Right ventricle myocardium inferior (tissue), 1 donor: ENCODE measurements around the gene SFSWAP. TPM values are rescaled to one million over a fixed set of nuclear protein-coding genes. Genes with fewer than 3 reads are reported as not detected.
"Not testable (repeated sequence)": the region's sequence is repeated elsewhere in the genome, so short reads cannot be mapped to it uniquely, and the experiment has no call there.

ENCODE experiments used
- ATAC-seq: fragments of 200-7000 bp; cut with Tn5 transposase; one replicate; pipeline ENCODE4 v1.9.1; 2020; ENCODE audit warnings: mild to moderate bottlenecking, moderate library complexity
- DNase-seq: peaks from one replicate; pipeline ENCODE4 v3.0.0; 2021; ENCODE audit errors: missing footprints
- intact Hi-C: fragments of 100-400 bp; cut with DNase I; formaldehyde crosslinking; loops from one replicate; pipeline ENCODE4 v1.11.0; 2022
- total RNA-seq: library from RNA; stranded (reverse); fragmentation: NEBNext Ultra II Directional; extraction: Animal tissue kit (Norgen Biotek cat#: 25700); gene quantifications from one replicate; pipeline ENCODE4 v1.2.1, GENCODE V29; 2021
- donor health status: DM: no; HTN: yes; CAD: no; lungs with severe emphysema.

The SFSWAP gene
- total RNA-seq, 1 donor from 2014 or later: 19.4 TPM

GRCh38 chr12:131694116-131694838 lies 16.6 kb upstream of the SFSWAP start:
- intact Hi-C loops: no loop called here
- ATAC-seq (no peak), DNase-seq (no peak)

GRCh38 chr12:131695968-131696367 lies 14.9 kb upstream of the SFSWAP start:
- intact Hi-C loops: no loop called here
- ATAC-seq: no peak
- no peak for DNase-seq

GRCh38 chr12:131698286-131698685 lies 12.6 kb upstream of the SFSWAP start:
- DNase-seq: no peak
- ATAC-seq: no peak
- intact Hi-C loops: no loop called here

GRCh38 chr12:131699434-131699833 lies 11.5 kb upstream of the SFSWAP start:
- intact Hi-C loops: no loop called here
- no peak for ATAC-seq

GRCh38 chr12:131700271-131700670 lies 10.6 kb upstream of the SFSWAP start:
- intact Hi-C loops: no loop called here
- no peak for ATAC-seq
- no peak for DNase-seq

More at GRCh38 chr12:131699434-131699833, 11.5 kb upstream of the SFSWAP start:
- no peak for DNase-seq

- intact Hi-C loops: no loop called here
- DNase-seq (no peak), ATAC-seq (no peak)
Measured at GRCh38 chr12:131701705-131702572, 9.0 kb upstream of the SFSWAP start.

- intact Hi-C loops: no loop called here
- ATAC-seq (no peak), DNase-seq (no peak)
Measured at GRCh38 chr12:131702573-131702877, 8.4 kb upstream of the SFSWAP start.

- DNase-seq (no peak), ATAC-seq (no peak)
- intact Hi-C loops: no loop called here
Measured at GRCh38 chr12:131703161-131703560, 7.7 kb upstream of the SFSWAP start.

- ATAC-seq: no peak
- no peak for DNase-seq
- intact Hi-C loops: no loop called here
Measured at GRCh38 chr12:131704509-131704908, 6.4 kb upstream of the SFSWAP start.

GRCh38 chr12:131706709-131707108 lies 4.2 kb upstream of the SFSWAP start:
- DNase-seq, intact Hi-C loops, ATAC-seq: not testable (repeated sequence)

- intact Hi-C loops: no loop called here
- ATAC-seq (no peak), DNase-seq (no peak)
Measured at GRCh38 chr12:131709226-131709625, 1.7 kb upstream of the SFSWAP start.

- ATAC-seq: no peak
- intact Hi-C loops: no loop called here
- DNase-seq: no peak
Measured at GRCh38 chr12:131711551-131712205, 788 bp downstream of the SFSWAP start.

- DNase-seq (no peak), ATAC-seq (no peak)
- intact Hi-C loops: no loop called here
Measured at GRCh38 chr12:131713349-131713748, 2.5 kb downstream of the SFSWAP start.

GRCh38 chr12:131714759-131715158 lies 3.9 kb downstream of the SFSWAP start:
- DNase-seq: no peak

GRCh38 chr12:131716282-131716681 lies 5.4 kb downstream of the SFSWAP start:
- intact Hi-C loops: no loop called here
- DNase-seq (no peak), ATAC-seq (no peak)

More at GRCh38 chr12:131714759-131715158, 3.9 kb downstream of the SFSWAP start:
- no peak for ATAC-seq
- intact Hi-C loops: no loop called here

GRCh38 chr12:131720241-131720640 lies 9.4 kb downstream of the SFSWAP start:
- intact Hi-C loops: no loop called here
- DNase-seq (no peak), ATAC-seq (no peak)

- DNase-seq (peak; percentile 28), ATAC-seq (no peak)
- intact Hi-C loops: no loop called here
Measured at GRCh38 chr12:131720921-131721320, 10.0 kb downstream of the SFSWAP start.

GRCh38 chr12:131721548-131721947 lies 10.7 kb downstream of the SFSWAP start:
- no peak for ATAC-seq
- no peak for DNase-seq
- intact Hi-C loops: no loop called here

- intact Hi-C loops: no loop called here
- ATAC-seq (no peak), DNase-seq (no peak)
Measured at GRCh38 chr12:131723532-131723931, 12.6 kb downstream of the SFSWAP start.

GRCh38 chr12:131724534-131724933 lies 13.6 kb downstream of the SFSWAP start:
- DNase-seq (no peak), ATAC-seq (no peak)
- intact Hi-C loops: no loop called here
